Stimulated activated CD8-positive, alpha-beta memory T cell treated with anti-CD3 and anti-CD28 coated beads, Interleukin-15, amount 100 ng/mL, for 48 hours (primary cell): ENCODE measurements around the gene ZDHHC23.

Source experiments
- DNase-seq, 2 donors: peaks; one replicate each; pipeline ENCODE4 v3.0.0-alpha.2; 2020; ENCODE audit warnings: low read depth in 2 of 2

The ZDHHC23 gene

DNA sequence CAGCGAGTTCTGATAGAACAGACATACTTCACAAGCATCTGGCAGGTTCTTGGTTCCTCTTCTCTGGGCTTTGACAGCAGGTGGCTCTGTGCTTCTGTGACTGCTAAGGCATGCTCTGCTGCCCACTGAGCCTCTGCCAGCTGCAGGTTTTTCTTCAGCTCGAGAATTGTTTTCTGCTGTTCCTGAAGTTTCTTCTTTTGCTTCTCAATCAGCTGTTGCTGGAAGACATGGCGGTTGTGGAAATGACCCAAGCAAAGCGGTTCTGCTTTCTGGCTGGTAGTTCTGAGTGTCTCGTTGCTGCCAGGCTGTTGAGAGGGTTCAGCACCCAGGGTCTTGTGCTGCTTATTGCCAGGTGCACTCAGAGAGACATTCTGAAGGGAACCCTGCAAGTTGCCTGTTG is 57.7 kb downstream of the ZDHHC23 start:
- DNase-seq = no peak

DNA sequence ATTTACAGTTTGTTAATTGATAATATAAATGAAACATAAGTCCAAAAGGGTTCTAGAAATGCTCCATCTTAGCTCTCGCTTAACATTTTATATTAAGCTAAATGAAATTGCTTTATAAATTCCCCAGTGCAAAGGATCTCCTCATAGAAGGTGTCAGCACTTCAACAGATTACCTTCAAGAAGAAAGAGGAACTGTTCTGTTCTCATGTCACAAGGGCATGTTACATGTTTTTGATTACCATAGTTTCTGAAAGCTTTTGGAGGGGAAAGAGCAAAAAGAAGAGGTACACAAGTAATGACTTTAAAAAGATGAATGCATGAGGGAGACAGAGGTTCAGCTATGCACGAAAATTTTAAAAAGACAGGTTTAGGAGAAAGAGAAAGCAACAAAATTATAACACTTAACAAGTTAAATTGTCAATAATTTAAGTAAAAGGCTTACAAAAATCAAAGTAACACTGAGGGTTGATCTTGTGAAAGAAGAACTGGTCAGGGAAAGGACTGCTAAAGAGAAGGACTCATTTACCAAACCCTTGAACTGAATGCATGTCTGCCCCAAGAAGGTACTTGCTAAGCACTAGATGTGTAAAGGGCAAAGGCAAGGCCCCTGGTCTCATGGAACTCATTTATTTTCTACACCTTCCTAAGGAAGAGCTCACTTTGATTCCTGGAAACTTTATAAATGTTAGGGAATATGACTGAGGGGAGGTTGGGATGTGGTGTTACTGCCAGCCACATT is 63.4 kb downstream of the ZDHHC23 start:
- no peak for DNase-seq
